ENCODE results near the gene ARAP3.
"Not testable (repeated sequence)": the region's sequence is repeated elsewhere in the genome, so short reads cannot be mapped to it uniquely, and the experiment has no call there.

DNA sequence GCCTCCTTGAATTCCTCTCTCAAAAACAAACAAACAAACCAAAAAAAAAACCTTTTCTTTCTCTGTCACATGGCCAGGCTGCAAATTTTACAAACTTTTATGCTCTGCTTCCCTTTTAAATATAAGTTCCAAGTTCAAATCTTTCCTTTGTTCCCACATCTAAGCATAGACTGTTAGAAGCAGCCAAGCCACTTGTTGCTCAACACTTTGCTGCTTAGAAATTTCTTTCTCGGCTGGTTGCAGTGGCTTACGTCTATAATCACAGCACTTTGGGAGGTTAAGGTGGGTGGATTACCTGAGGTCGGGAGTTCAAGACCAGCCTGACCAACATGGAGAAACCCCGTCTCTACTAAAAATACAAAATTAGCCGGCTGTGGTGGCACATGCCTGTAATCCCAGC, 43.1 kb upstream of the ARAP3 start:
- TF ChIP-seq, protein P1, sequence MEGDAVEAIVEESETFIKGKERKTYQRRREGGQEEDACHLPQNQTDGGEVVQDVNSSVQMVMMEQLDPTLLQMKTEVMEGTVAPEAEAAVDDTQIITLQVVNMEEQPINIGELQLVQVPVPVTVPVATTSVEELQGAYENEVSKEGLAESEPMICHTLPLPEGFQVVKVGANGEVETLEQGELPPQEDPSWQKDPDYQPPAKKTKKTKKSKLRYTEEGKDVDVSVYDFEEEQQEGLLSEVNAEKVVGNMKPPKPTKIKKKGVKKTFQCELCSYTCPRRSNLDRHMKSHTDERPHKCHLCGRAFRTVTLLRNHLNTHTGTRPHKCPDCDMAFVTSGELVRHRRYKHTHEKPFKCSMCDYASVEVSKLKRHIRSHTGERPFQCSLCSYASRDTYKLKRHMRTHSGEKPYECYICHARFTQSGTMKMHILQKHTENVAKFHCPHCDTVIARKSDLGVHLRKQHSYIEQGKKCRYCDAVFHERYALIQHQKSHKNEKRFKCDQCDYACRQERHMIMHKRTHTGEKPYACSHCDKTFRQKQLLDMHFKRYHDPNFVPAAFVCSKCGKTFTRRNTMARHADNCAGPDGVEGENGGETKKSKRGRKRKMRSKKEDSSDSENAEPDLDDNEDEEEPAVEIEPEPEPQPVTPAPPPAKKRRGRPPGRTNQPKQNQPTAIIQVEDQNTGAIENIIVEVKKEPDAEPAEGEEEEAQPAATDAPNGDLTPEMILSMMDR (IDR thresholded peaks at IDR 0.05) = not testable (repeated sequence)
- not testable (repeated sequence) for TF ChIP-seq SIN3A (IDR thresholded peaks at IDR 0.05; ENCODE audit: borderline replicate concordance, insufficient read depth, low read depth, low read length)
